Heart left ventricle (tissue), 16 donors: ENCODE measurements around the gene FREM1. TPM values are rescaled to one million over a fixed set of nuclear protein-coding genes. Genes with fewer than 3 reads are reported as not detected.

Experiments used
- ATAC-seq, 4 donors: fragments of 200-7000 bp; cut with Tn5 transposase; one replicate each; pipeline ENCODE4 v1.9.1; 2020 to 2022; ENCODE audit warnings: moderate library complexity in 4 of 4, mild to moderate bottlenecking in 3 of 4, moderate number of reproducible peaks in 1 of 4
- DNase-seq, 5 donors: peaks; one replicate each; pipeline ENCODE4 v3.0.0-alpha.2; 2020
- H3K27ac ChIP-seq, 12 donors: fragments of 200-600 bp; sonication (generic) in 4 of 12; one replicate each; pipeline versions ENCODE4 v1.5.0 to v1.8.0; 2016 to 2022; ENCODE audit warnings: mild to moderate bottlenecking in 2 of 12
- H3K27me3 ChIP-seq, 9 donors: fragments of 200-600 bp; sonication (generic) in 2 of 9; one replicate each; pipeline versions ENCODE4 v1.5.1 to v1.8.0; 2016 to 2022; ENCODE audit warnings: mild to moderate bottlenecking in 3 of 9
- H3K36me3 ChIP-seq, 9 donors: fragments of 200-600 bp; sonication (generic) in 2 of 9; one replicate each; pipeline versions ENCODE4 v1.5.0 to v1.8.0; 2018 to 2022; ENCODE audit warnings: mild to moderate bottlenecking in 2 of 9
- H3K4me1 ChIP-seq, 12 donors: fragments of 200-600 bp; sonication (generic) in 4 of 12; one replicate each; pipeline versions ENCODE4 v1.5.0 to v1.8.0; 2016 to 2022; ENCODE audit warnings: mild to moderate bottlenecking in 3 of 12
- H3K4me3 ChIP-seq, 12 donors: fragments of 200-600 bp; sonication (generic) in 4 of 12; one replicate each; pipeline versions ENCODE4 v1.5.0 to v1.8.0; 2017 to 2022; ENCODE audit warnings: mild to moderate bottlenecking in 9 of 12, moderate library complexity in 4 of 12
- H3K9me3 ChIP-seq, 12 donors: fragments of 200-600 bp; sonication (generic) in 4 of 12; one replicate each; pipeline versions ENCODE4 v1.5.0 to v1.8.0; 2016 to 2022; ENCODE audit warnings: mild to moderate bottlenecking in 1 of 12
- POLR2A ChIP-seq, 2 donors: fragments of 450-650 bp; IDR thresholded peaks; one replicate each; pipeline ENCODE4 v1.6.1; 2017; ENCODE audit warnings: antibody characterized with exemption in 2 of 2, mild to moderate bottlenecking in 2 of 2, moderate library complexity in 2 of 2
- WGBS, 4 donors: extraction: QIAGEN DNeasy Blood & Tissue Kit in 2 of 4; methylation state at CpG; one replicate each; pipeline versions ENCODE4 v1.1.5 to v1.1.7; 2013 to 2018; 5-methylcytosine and 5-hydroxymethylcytosine counted together
- intact Hi-C, 10 donors: fragments of 100-400 bp; cut with DNase I; formaldehyde crosslinking; loops; one replicate each; pipeline versions ENCODE4 v1.11.1 to v1.14.2; 2022
- polyA plus RNA-seq, 2 donors: library from polyadenylated mRNA; stranded (reverse); fragments of 200-250 nt; gene quantifications; one replicate each; pipeline ENCODE4 v1.2.3, GENCODE V29; 2013
- total RNA-seq, 9 donors: library from RNA; depleted of rRNA in 2 of 9; stranded (reverse); fragments of >200 nt in 2 of 9; fragmentation: NEBNext Ultra II Directional in 3 of 9; extraction: Animal tissue kit (Norgen Biotek cat#: 25700) in 3 of 9; gene quantifications; one replicate each; pipeline versions ENCODE4 v1.1.0 to v1.2.4, GENCODE V29; 2016 to 2023
- TF ChIP-seq, protein P1 (sequence below), 12 donors: fragments of 200-600 bp; sonication (generic) in 4 of 12; IDR thresholded peaks; one replicate each; pipeline versions ENCODE4 v1.5.0 to v1.8.0; 2018 to 2022; ENCODE audit warnings: antibody characterized with exemption in 12 of 12, mild to moderate bottlenecking in 5 of 12
- donor health status: ischemic (EF 13 %, LVEDD 7.1; RV severe dilation, severe dysfunction).
- donor health status: healthy with polysubstance abuse.
- donor health status: DM: no; HTN: yes; CAD: no.
- donor health status: DM: no; HTN: no; CAD: no.
- donor health status: ischemic (EF 25% LVEDD 6.9; RV normal size, moderate dysfunction).
- donor health status: ischemic (EF 25% LVEDD 5.7; RV mildly dilated, moderate dysfunction).
- donor health status: healthy.
- donor health status: DM: yes; HTN: yes; CAD: no.
- donor health status: ischemic (EF 35%, LVEDD 5.7; RV mildly dilated, moderate dysfunction).
- donor health status: nonischemic (EF 11% LVEDD 7.7; RV severe dilation, severe dysfunction).
- donor health status: DM: yes; HTN: yes; CAD: no.
- donor health status: PGD.
- donor health status: ischemic (EF 29% LVEDD 5.4; RV normal size, mild dysfunction).
- donor health status: nonischemic (EF 23%, LVEDD 6.1; RV moderate dilation, normal function).

The FREM1 gene
- total and polyA plus RNA-seq, 11 donors, result 0.29 to 6.5 (median 1.9) TPM

- Histone ChIP-seq H3K4me3 (no peak overlapping the region), H3K4me1 (no peaks in the 10 kb centered on the region), H3K9me3 (no peaks in the 10 kb centered on the region), H3K27ac (no peak overlapping the region), H3K36me3 (peaks cover 0 to 24% (median 0%) of the 10 kb centered on the region in 9 donors), H3K27me3 (no peaks in the 10 kb centered on the region)
- intact Hi-C loops, result no loop called here
- no peak for TF ChIP-seq POLR2A (IDR thresholded peaks at IDR 0.05)
- TF ChIP-seq, protein P1, sequence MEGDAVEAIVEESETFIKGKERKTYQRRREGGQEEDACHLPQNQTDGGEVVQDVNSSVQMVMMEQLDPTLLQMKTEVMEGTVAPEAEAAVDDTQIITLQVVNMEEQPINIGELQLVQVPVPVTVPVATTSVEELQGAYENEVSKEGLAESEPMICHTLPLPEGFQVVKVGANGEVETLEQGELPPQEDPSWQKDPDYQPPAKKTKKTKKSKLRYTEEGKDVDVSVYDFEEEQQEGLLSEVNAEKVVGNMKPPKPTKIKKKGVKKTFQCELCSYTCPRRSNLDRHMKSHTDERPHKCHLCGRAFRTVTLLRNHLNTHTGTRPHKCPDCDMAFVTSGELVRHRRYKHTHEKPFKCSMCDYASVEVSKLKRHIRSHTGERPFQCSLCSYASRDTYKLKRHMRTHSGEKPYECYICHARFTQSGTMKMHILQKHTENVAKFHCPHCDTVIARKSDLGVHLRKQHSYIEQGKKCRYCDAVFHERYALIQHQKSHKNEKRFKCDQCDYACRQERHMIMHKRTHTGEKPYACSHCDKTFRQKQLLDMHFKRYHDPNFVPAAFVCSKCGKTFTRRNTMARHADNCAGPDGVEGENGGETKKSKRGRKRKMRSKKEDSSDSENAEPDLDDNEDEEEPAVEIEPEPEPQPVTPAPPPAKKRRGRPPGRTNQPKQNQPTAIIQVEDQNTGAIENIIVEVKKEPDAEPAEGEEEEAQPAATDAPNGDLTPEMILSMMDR (IDR thresholded peaks at IDR 0.05), result no peak
- 80 to 94% (median 90%) methylated on average over 1 of the region's 1 CpG for WGBS, 4 donors
- no peak for DNase-seq
- no peak for ATAC-seq
These were observed 85.7 kb downstream of the FREM1 start for GRCh38 chr9:14824481-14824880.

DNA sequence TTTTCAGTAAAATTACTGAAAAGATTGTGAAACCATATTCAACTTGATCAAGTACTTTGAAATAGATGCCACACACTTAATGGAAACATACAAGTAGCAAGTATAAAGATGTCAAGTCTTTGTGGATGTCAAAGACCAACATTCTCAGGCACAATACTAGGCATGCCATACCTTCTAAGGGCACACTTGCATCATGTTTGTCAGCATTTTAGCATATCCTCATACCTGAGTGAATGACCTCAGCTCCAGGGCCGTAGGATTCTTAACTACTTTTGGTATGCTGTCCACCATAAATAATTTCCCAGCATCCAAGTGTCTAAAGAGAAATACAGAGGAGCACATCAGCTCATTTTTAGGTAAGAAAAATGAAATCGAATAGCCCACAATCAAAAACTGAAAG lies 86.4 kb downstream of the FREM1 start:
- H3K9me3 ChIP-seq, result no peaks in the 10 kb centered on the region
- intact Hi-C loops, result no loop called here
- TF ChIP-seq, protein P1 (IDR thresholded peaks at IDR 0.05), result no peak
- TF ChIP-seq POLR2A (IDR thresholded peaks at IDR 0.05), result no peak
- H3K27ac ChIP-seq, result no peak overlapping the region
- no peaks in the 10 kb centered on the region for H3K4me1 ChIP-seq
- WGBS, 4 donors, result 67 to 90% (median 88%) methylated on average over 2 of the region's 2 CpGs
- H3K27me3 ChIP-seq, result no peaks in the 10 kb centered on the region
- no peak overlapping the region for H3K4me3 ChIP-seq
- ATAC-seq, result no peak
- DNase-seq, result no peak
- H3K36me3 ChIP-seq, result peaks cover 0 to 26% (median 0%) of the 10 kb centered on the region in 9 donors

GRCh38 chr9:14822666-14823065 lies 87.6 kb downstream of the FREM1 start:
- H3K27ac ChIP-seq, result no peak overlapping the region
- H3K9me3 ChIP-seq, result no peaks in the 10 kb centered on the region
- H3K27me3 ChIP-seq, result no peaks in the 10 kb centered on the region
- TF ChIP-seq POLR2A (IDR thresholded peaks at IDR 0.05), result no peak
- TF ChIP-seq, protein P1 (IDR thresholded peaks at IDR 0.05), result no peak
- H3K36me3 ChIP-seq, result peaks cover 0 to 32% (median 0%) of the 10 kb centered on the region in 9 donors
- ATAC-seq (no peak), DNase-seq (no peak)
- H3K4me1 ChIP-seq, result no peaks in the 10 kb centered on the region
- WGBS, 4 donors, result 58 to 77% (median 67%) methylated on average over 1 of the region's 1 CpG
- intact Hi-C loops, result no loop called here
- H3K4me3 ChIP-seq, result no peak overlapping the region

DNA sequence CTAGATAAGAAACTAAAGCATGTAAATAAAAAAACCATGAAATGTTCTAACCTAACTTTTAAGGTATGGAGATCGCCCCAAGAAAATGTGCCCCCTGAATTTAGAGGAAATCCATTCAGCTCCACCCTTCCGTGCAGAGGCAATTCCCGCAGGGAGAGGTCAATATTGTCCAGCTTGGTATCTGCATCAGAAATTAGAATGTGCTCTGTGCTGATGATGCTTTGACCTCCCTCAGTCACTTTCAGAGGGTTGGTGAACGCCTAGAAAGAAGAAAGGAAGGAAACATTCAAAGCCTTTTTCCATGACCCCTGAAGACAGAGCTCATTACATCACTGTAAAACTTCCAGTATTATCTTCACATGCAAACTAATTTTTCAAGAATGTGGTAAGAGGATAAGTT lies 91.0 kb downstream of the FREM1 start:
- intact Hi-C loops, result no loop called here
- Histone ChIP-seq H3K27ac (no peak overlapping the region), H3K4me3 (no peak overlapping the region), H3K9me3 (no peaks in the 10 kb centered on the region), H3K27me3 (no peaks in the 10 kb centered on the region), H3K36me3 (peaks cover 0 to 29% (median 0%) of the 10 kb centered on the region in 9 donors), H3K4me1 (no peaks in the 10 kb centered on the region)
- no peak for DNase-seq
- 59 to 71% (median 66%) methylated on average over 4 of the region's 4 CpGs for WGBS, 4 donors
- no peak for ATAC-seq
- TF ChIP-seq, protein P1 (IDR thresholded peaks at IDR 0.05), result no peak
- no peak for TF ChIP-seq POLR2A (IDR thresholded peaks at IDR 0.05)
